Measurements from ENCODE around the gene MAF.

MAF gene

GRCh38 chr16:79562166-79562823 lies 38.2 kb downstream of the MAF start:
- in situ Hi-C loops (cut with HindIII; ENCODE audit: low sequenced_read_pairs): no loop called here
- TF ChIP-seq CTCF (IDR thresholded peaks at IDR 0.05; ENCODE audit: low read depth, low read length, missing control alignments): no peak
- H3K4me3 ChIP-seq (ENCODE audit: low read depth, low read length): no peak overlapping the region
- DNase-seq (ENCODE audit: low read depth): no peak

GRCh38 chr16:79561729-79562128 lies 38.8 kb downstream of the MAF start:
- DNase-seq (ENCODE audit: low read depth): no peak
- H3K4me3 ChIP-seq (ENCODE audit: low read depth, low read length): no peak overlapping the region
- in situ Hi-C loops (cut with HindIII; ENCODE audit: low sequenced_read_pairs): no loop called here
- no peak for TF ChIP-seq CTCF (IDR thresholded peaks at IDR 0.05; ENCODE audit: low read depth, low read length, missing control alignments)

- no peak for DNase-seq (ENCODE audit: low read depth)
- no peak for TF ChIP-seq CTCF (IDR thresholded peaks at IDR 0.05; ENCODE audit: low read depth, low read length, missing control alignments)
- H3K4me3 ChIP-seq (ENCODE audit: low read depth, low read length): no peak overlapping the region
- in situ Hi-C loops (cut with HindIII; ENCODE audit: low sequenced_read_pairs): no loop called here
These were observed 39.6 kb downstream of the MAF start for GRCh38 chr16:79560923-79561322.

GRCh38 chr16:79560318-79560717 lies 40.2 kb downstream of the MAF start:
- H3K4me3 ChIP-seq (ENCODE audit: low read depth, low read length): no peak overlapping the region
- no peak for TF ChIP-seq CTCF (IDR thresholded peaks at IDR 0.05; ENCODE audit: low read depth, low read length, missing control alignments)
- in situ Hi-C loops (cut with HindIII; ENCODE audit: low sequenced_read_pairs): no loop called here
- no peak for DNase-seq (ENCODE audit: low read depth)

- TF ChIP-seq CTCF (IDR thresholded peaks at IDR 0.05; ENCODE audit: low read depth, low read length, missing control alignments): no peak
- DNase-seq (ENCODE audit: low read depth): no peak
- H3K4me3 ChIP-seq (ENCODE audit: low read depth, low read length): no peak overlapping the region
- in situ Hi-C loops (cut with HindIII; ENCODE audit: low sequenced_read_pairs): no loop called here
These were observed 41.0 kb downstream of the MAF start for GRCh38 chr16:79559532-79559931.

- no peak for DNase-seq (ENCODE audit: low read depth)
- in situ Hi-C loops (cut with HindIII; ENCODE audit: low sequenced_read_pairs): no loop called here
- H3K4me3 ChIP-seq (ENCODE audit: low read depth, low read length): no peak overlapping the region
- no peak for TF ChIP-seq CTCF (IDR thresholded peaks at IDR 0.05; ENCODE audit: low read depth, low read length, missing control alignments)
These were observed 43.1 kb downstream of the MAF start for GRCh38 chr16:79557421-79557820.
